Caco-2 (cell line): ENCODE measurements around the gene ALDH1A1. TPM values are rescaled to one million over a fixed set of nuclear protein-coding genes. Genes with fewer than 3 reads are reported as not detected.

Experiments used
- BruUV-seq: library from RNA; stranded (reverse); fragments of 400-500 nt; replicated peaks from 2 replicates; lab custom pipeline; 2021; lab: Mats Ljungman, UMichigan
- CTCF ChIA-PET: fragments of 300-600 bp; sonication (Branson Sonifier 250); formaldehyde crosslinking; loops from one replicate; lab custom pipeline; 2022; ENCODE audit warnings: antibody characterized with exemption; lab: Charles Lee
- POLR2A ChIA-PET: fragments of 300-600 bp; sonication (Branson Sonifier 250); formaldehyde crosslinking; loops from one replicate; lab custom pipeline; 2022; ENCODE audit warnings: antibody characterized with exemption; lab: Charles Lee
- DNase-seq, 2 experiments: peaks; one replicate each; pipeline versions ENCODE4 v3.0.0 to v3.0.0-alpha.2; 2020 to 2022
- H3K27me3 ChIP-seq: replicated peaks from 2 replicates; pipeline ENCODE4 v1.6.0; 2011; ENCODE audit warnings: low read length; ENCODE audit not compliant: control insufficient read depth, insufficient read depth
- H3K36me3 ChIP-seq: 2 replicates; pipeline ENCODE4 v1.5.1; 2011; ENCODE audit warnings: low read length; ENCODE audit not compliant: control insufficient read depth, insufficient read depth
- H3K4me1 ChIP-seq: fragments of 250-450 bp; sonication (Bioruptor Pico); 2 replicates; pipeline ENCODE4 v1.5.1; 2020; ENCODE audit warnings: mild to moderate bottlenecking
- H3K4me3 ChIP-seq: 2 replicates; pipeline ENCODE4 v1.5.1; 2011; ENCODE audit warnings: low read depth, mild to moderate bottlenecking, control low read depth, low read length
- H3K9me3 ChIP-seq: fragments of 250-450 bp; sonication (Bioruptor Pico); 2 replicates; pipeline ENCODE4 v1.5.1; 2020; ENCODE audit warnings: mild to moderate bottlenecking, moderate library complexity
- H3K27ac Mint-ChIP-seq: one replicate; pipeline ENCODE4 v1.8.0; 2022; ENCODE audit warnings: mixed read lengths; ENCODE audit not compliant: unreplicated experiment
- H3K27me3 Mint-ChIP-seq: one replicate; pipeline ENCODE4 v1.8.0; 2022; ENCODE audit warnings: mixed read lengths; ENCODE audit not compliant: insufficient read depth, unreplicated experiment
- H3K36me3 Mint-ChIP-seq: one replicate; pipeline ENCODE4 v1.8.0; 2022; ENCODE audit warnings: mild to moderate bottlenecking, mixed read lengths; ENCODE audit not compliant: insufficient read depth, unreplicated experiment
- H3K4me1 Mint-ChIP-seq: one replicate; pipeline ENCODE4 v1.8.0; 2022; ENCODE audit warnings: low read depth, mixed read lengths; ENCODE audit not compliant: unreplicated experiment
- H3K4me3 Mint-ChIP-seq: one replicate; pipeline ENCODE4 v1.8.0; 2022; ENCODE audit warnings: mild to moderate bottlenecking, moderate library complexity, mixed read lengths; ENCODE audit not compliant: unreplicated experiment
- H3K9me3 Mint-ChIP-seq: one replicate; pipeline ENCODE4 v1.8.0; 2022; ENCODE audit warnings: mixed read lengths; ENCODE audit not compliant: unreplicated experiment
- intact Hi-C: fragments of 100-400 bp; cut with micrococcal nuclease; formaldehyde crosslinking; loops from one replicate; pipeline ENCODE4 v1.10.0; 2022; ENCODE audit not compliant: unreplicated experiment
- total RNA-seq: library from RNA; stranded (reverse); gene quantifications from 2 replicates; pipeline ENCODE4 v1.2.3, GENCODE V29; 2022
- TF ChIP-seq, protein P1 (sequence below), 2 experiments: fragments of 200-600 bp in 1 of 2; IDR thresholded peaks; 1 replicate in 1 of 2; 2 replicates in 1 of 2; pipeline versions ENCODE4 v1.5.1 to v1.8.0; 2011 to 2022; ENCODE audit warnings: antibody characterized with exemption in 1 of 2, control low read depth in 1 of 2, inconsistent platforms in 1 of 2, low read depth in 1 of 2, low read length in 1 of 2, mild to moderate bottlenecking in 1 of 2, moderate library complexity in 1 of 2; ENCODE audit not compliant: insufficient read depth in 1 of 2, severe bottlenecking in 1 of 2, unreplicated experiment in 1 of 2

The ALDH1A1 gene
- total RNA-seq, 1 experiment from 2014 or later = 119 TPM

DNA sequence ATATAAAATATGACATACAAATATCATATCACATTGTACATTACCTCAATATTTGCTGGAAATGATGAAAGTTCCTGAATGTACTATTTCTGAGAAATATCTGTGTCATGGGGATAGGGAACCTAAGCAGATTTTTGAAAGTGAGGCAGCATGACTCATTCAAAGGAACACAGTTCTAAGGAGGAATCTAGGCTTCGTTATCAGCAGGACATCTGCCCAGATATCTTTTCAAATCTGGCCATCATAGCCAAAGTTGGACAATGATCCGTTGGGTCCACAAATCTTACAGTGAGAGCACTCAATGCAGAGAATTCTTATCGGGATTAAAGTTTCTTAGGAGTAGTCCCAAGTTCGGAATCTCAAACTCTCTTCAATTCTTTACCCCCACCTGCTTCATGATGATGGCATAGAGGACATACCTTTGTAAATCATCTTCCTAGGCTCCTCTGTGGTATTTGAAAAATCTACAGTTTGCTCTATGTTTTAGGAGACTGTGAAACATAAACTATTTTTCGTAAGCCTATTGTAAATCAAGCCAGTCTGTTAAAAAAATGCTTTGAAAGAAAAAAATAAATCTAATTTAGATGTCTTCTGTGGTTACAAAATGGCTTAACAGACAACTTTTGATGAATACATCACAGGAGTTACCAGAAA is 29.4 kb upstream of the ALDH1A1 start:
- peaks cover 29% of the 10 kb centered on the region for H3K4me1 ChIP-seq
- H3K9me3 Mint-ChIP-seq = no peaks in the 10 kb centered on the region

DNA sequence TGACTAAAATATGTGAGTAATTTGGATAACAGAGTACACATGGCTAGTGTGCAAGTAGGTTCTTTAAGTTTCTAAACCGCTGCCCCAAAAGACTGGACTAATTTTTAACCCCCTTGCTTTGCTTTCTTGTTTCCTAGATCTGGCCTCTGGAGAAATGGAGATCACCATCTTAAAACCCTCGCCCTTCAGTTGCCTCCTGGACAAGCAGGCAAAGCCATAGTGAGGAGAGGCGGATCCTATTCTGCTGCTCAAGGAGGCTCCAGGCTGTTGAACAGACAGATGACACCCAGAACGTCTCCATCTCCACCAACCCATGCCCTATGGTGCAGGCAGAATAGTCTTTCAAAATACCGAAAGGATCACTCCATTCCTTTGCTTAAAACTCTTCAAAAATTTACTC is 28.6 kb upstream of the ALDH1A1 start:
- no peak overlapping the region for H3K4me3 ChIP-seq
- no peaks in the 10 kb centered on the region for H3K9me3 ChIP-seq
- peaks cover 29% of the 10 kb centered on the region for H3K4me1 ChIP-seq
- intact Hi-C loops = no loop called here
- no peaks in the 10 kb centered on the region for H3K9me3 Mint-ChIP-seq
- H3K4me3 Mint-ChIP-seq = no peak overlapping the region
- no peaks in the 10 kb centered on the region for H3K27me3 ChIP-seq
- H3K27ac Mint-ChIP-seq = peak overlapping the region; percentile 72
- H3K36me3 Mint-ChIP-seq = no peaks in the 10 kb centered on the region
- CTCF ChIA-PET = no interaction called here
- peaks cover 7% of the 10 kb centered on the region for H3K4me1 Mint-ChIP-seq
- no peaks in the 10 kb centered on the region for H3K36me3 ChIP-seq
- POLR2A ChIA-PET = no interaction called here
- H3K27me3 Mint-ChIP-seq = no peaks in the 10 kb centered on the region
- BruUV-seq = no TSS peak
- TF ChIP-seq, protein P1, sequence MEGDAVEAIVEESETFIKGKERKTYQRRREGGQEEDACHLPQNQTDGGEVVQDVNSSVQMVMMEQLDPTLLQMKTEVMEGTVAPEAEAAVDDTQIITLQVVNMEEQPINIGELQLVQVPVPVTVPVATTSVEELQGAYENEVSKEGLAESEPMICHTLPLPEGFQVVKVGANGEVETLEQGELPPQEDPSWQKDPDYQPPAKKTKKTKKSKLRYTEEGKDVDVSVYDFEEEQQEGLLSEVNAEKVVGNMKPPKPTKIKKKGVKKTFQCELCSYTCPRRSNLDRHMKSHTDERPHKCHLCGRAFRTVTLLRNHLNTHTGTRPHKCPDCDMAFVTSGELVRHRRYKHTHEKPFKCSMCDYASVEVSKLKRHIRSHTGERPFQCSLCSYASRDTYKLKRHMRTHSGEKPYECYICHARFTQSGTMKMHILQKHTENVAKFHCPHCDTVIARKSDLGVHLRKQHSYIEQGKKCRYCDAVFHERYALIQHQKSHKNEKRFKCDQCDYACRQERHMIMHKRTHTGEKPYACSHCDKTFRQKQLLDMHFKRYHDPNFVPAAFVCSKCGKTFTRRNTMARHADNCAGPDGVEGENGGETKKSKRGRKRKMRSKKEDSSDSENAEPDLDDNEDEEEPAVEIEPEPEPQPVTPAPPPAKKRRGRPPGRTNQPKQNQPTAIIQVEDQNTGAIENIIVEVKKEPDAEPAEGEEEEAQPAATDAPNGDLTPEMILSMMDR (IDR thresholded peaks at IDR 0.05; ENCODE audit: insufficient read depth in 1 of 2, low read depth in 1 of 2, low read length in 1 of 2, severe bottlenecking in 1 of 2, unreplicated experiment in 1 of 2) = no peak
- no peak for DNase-seq

More for the DNA sequence above, 29.4 kb upstream of the ALDH1A1 start:
- no peaks in the 10 kb centered on the region for H3K9me3 ChIP-seq
- Mint-ChIP-seq H3K36me3 (no peaks in the 10 kb centered on the region), H3K27ac (no peak overlapping the region), H3K4me1 (peaks cover 7% of the 10 kb centered on the region), H3K4me3 (no peak overlapping the region), H3K27me3 (no peaks in the 10 kb centered on the region)
- H3K36me3 ChIP-seq = no peaks in the 10 kb centered on the region
- no peak for DNase-seq
- POLR2A ChIA-PET = no interaction called here
- no peak overlapping the region for H3K4me3 ChIP-seq
- H3K27me3 ChIP-seq = no peaks in the 10 kb centered on the region
- BruUV-seq = no TSS peak
- intact Hi-C loops = no loop called here
- TF ChIP-seq, protein P1 (IDR thresholded peaks at IDR 0.05; ENCODE audit: insufficient read depth in 1 of 2, low read depth in 1 of 2, low read length in 1 of 2, severe bottlenecking in 1 of 2, unreplicated experiment in 1 of 2) = no peak
- CTCF ChIA-PET = no interaction called here

DNA sequence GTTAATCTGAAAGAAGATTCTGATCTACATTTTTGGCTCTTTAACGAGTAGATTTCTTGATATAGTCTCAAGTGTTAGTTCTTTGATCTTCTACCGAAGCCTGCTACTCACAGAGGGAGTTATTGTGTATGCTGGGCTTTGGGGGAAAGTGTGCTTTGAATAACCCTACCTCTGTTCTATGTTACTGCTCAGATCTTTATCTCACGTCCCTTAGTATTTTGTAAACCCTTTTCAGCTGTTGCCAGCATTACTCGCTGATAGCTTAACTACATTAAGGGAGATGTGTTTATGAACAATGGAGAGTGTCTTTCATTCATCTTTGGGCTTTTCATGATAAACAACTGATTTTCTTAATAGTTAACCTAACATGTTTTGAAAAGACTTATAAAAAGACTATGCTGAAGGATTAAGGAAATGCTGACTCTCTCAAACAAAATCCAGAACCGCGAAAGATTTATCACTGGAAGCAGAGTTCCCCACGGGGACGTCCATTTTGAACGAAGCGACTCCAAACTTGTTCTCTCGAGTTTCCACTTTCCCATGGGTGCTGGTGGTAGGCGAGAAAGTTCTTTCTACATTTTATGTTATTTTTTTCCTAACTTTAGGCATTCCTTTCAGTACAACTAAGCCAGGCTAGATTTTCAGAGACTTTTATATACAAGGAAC is 27.9 kb upstream of the ALDH1A1 start:
- ChIA-PET CTCF (no interaction called here), POLR2A (no interaction called here)
- Mint-ChIP-seq H3K4me3 (peak overlapping the region; percentile 49), H3K27me3 (no peaks in the 10 kb centered on the region), H3K4me1 (peaks cover 7% of the 10 kb centered on the region), H3K27ac (peak overlapping the region; percentile 72), H3K9me3 (no peaks in the 10 kb centered on the region), H3K36me3 (no peaks in the 10 kb centered on the region)
- no peaks in the 10 kb centered on the region for H3K36me3 ChIP-seq
- no TSS peak for BruUV-seq
- TF ChIP-seq, protein P1 (IDR thresholded peaks at IDR 0.05; ENCODE audit: insufficient read depth in 1 of 2, low read depth in 1 of 2, low read length in 1 of 2, severe bottlenecking in 1 of 2, unreplicated experiment in 1 of 2) = no peak
- no peaks in the 10 kb centered on the region for H3K9me3 ChIP-seq
- H3K27me3 ChIP-seq = no peaks in the 10 kb centered on the region
- peaks cover 24% of the 10 kb centered on the region for H3K4me1 ChIP-seq
- H3K4me3 ChIP-seq = no peak overlapping the region
- DNase-seq = no peak
- intact Hi-C loops = no loop called here
